Measurements from ENCODE around the gene CTNNA3. TPM values are rescaled to one million over a fixed set of nuclear protein-coding genes. Genes with fewer than 3 reads are reported as not detected.

The CTNNA3 gene
- total and polyA plus RNA-seq, 12 donors, result 2.0 to 213 (median 171) TPM

DNA sequence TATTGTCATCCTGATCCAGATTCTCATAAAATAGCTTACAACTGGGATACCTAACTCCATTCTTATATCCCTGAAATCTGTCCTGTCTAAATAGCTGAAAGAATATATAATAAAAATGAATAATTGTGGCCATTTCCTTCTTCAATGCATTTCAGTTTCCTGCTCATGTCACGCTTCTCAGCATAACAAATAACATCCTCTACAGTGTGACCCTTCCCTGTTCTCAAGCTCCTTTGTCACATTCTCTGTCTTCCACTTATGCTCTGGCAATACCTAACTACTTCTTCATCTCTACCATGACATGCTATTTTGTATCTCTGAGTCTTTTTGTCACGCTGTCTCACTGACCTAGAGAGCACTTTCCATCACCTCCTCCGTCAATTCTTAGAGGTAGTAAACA, 1654.2 kb downstream of the CTNNA3 start:
- whole genome bisulfite sequencing, 2 donors, result 81 to 86% methylated on average over 3 of the region's 3 CpGs
- ATAC-seq (no peak), DNase-seq (no peak)
- H3K27ac ChIP-seq, result no peak overlapping the region
- H3K4me1 ChIP-seq, result no peaks in the 10 kb centered on the region
- no peaks in the 10 kb centered on the region for H3K27me3 ChIP-seq
- TF ChIP-seq, protein P1, sequence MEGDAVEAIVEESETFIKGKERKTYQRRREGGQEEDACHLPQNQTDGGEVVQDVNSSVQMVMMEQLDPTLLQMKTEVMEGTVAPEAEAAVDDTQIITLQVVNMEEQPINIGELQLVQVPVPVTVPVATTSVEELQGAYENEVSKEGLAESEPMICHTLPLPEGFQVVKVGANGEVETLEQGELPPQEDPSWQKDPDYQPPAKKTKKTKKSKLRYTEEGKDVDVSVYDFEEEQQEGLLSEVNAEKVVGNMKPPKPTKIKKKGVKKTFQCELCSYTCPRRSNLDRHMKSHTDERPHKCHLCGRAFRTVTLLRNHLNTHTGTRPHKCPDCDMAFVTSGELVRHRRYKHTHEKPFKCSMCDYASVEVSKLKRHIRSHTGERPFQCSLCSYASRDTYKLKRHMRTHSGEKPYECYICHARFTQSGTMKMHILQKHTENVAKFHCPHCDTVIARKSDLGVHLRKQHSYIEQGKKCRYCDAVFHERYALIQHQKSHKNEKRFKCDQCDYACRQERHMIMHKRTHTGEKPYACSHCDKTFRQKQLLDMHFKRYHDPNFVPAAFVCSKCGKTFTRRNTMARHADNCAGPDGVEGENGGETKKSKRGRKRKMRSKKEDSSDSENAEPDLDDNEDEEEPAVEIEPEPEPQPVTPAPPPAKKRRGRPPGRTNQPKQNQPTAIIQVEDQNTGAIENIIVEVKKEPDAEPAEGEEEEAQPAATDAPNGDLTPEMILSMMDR (IDR thresholded peaks at IDR 0.05), result no peak
- intact Hi-C loops (cut with DNase I), result no loop called here
- H3K36me3 ChIP-seq, result no peaks in the 10 kb centered on the region
- H3K9me3 ChIP-seq, result peaks cover 0 to 29% (median 3%) of the 10 kb centered on the region in 11 donors
- H3K4me3 ChIP-seq, result no peak overlapping the region

DNA sequence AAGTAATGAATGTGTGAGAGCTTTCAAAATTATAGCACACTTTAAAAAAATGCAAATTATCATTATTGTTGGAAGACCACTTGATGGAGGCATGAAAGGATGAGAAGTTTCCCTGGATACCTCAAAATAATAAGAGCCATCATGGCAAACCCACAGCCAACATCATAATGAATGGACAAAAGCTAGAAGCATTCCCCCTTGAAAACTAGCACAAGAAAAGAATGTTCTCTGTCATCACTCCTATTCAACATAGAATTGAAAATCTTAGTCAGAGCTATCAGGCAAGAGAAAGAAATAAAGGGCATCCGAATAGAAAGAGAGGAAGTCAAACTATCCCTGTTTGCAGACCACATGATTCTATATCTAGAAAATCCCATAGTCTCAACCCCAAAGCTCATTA, 1657.4 kb downstream of the CTNNA3 start:
- Histone ChIP-seq H3K27ac (no peak overlapping the region), H3K27me3 (no peaks in the 10 kb centered on the region), H3K4me1 (no peaks in the 10 kb centered on the region), H3K4me3 (no peak overlapping the region), H3K9me3 (peaks cover 0 to 9% (median 0%) of the 10 kb centered on the region in 11 donors), H3K36me3 (no peaks in the 10 kb centered on the region)
- TF ChIP-seq, protein P1 (IDR thresholded peaks at IDR 0.05), result no peak
- DNase-seq, result no peak
- ATAC-seq, result no peak
- intact Hi-C loops (cut with DNase I), result no loop called here
- WGBS, 2 donors, result 57 to 73% methylated on average over 1 of the region's 1 CpG

DNA sequence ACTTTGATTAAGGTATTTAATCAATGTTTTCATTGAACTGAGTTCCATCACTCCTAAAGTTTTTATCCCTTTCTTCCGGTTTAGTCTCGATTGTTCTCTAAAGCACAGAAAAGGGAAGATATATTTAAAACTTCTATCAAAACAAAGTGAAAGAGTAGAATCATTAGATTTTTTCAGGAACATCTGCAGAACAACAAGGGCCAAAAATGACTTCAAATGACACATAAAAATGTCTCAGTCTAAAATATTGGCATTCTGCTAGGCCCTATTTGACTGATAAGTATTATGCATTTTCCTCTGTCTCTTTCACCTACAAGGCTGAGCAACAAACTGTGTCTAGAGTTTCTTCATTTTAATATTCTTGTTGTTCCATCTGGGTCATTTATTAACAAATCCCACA, 1669.7 kb downstream of the CTNNA3 start:
- Histone ChIP-seq H3K4me1 (peaks cover 0 to 15% (median 0%) of the 10 kb centered on the region in 9 donors), H3K27me3 (no peaks in the 10 kb centered on the region), H3K9me3 (no peaks in the 10 kb centered on the region), H3K4me3 (no peak overlapping the region), H3K27ac (no peak overlapping the region), H3K36me3 (no peaks in the 10 kb centered on the region)
- intact Hi-C loops (cut with DNase I), result no loop called here
- ATAC-seq (no peak), DNase-seq (no peak)
- 83 to 87% methylated on average over 2 of the region's 2 CpGs for WGBS, 2 donors
- TF ChIP-seq, protein P1 (IDR thresholded peaks at IDR 0.05), result no peak

DNA sequence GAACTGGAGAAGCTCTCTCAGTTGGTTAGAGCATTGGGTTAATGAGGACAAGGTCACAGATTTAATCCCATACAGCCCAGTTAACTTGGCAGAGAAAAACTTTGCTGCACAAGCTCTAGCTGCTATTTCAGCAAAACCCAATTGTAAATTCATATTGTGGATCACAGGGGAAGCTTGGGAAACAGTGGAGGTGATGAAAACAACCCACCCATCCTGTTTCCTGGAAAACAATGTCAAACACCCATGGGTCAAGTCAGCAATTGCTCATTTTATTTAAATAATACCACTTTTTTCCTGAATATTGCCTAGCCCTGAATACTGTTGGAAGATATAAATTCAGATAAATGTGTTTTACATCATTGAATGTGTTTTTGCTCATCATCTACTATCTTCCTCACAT, 1670.8 kb downstream of the CTNNA3 start:
- ATAC-seq (peak in 3 of 8 donors; percentile 53 to 77 (median 73)), DNase-seq (no peak)
- peaks cover 0 to 15% (median 0%) of the 10 kb centered on the region in 9 donors for H3K4me1 ChIP-seq
- H3K27me3 ChIP-seq, result no peaks in the 10 kb centered on the region
- H3K36me3 ChIP-seq, result no peaks in the 10 kb centered on the region
- TF ChIP-seq, protein P1 (IDR thresholded peaks at IDR 0.05), result no peak
- no peak overlapping the region for H3K4me3 ChIP-seq
- H3K27ac ChIP-seq, result peak overlapping the region in 1 of 10 donors; percentile 12
- intact Hi-C loops (cut with DNase I), result no loop called here
- no peaks in the 10 kb centered on the region for H3K9me3 ChIP-seq
